A549 (cell line): ENCODE data around the gene LRRC3. TPM values are rescaled to one million over a fixed set of nuclear protein-coding genes. Genes with fewer than 3 reads are reported as not detected.

Experiments used
- ATAC-seq, 2 experiments: fragments of 200-7000 bp in 1 of 2; fragments of >200 bp in 1 of 2; cut with Nextera tagmentation in 1 of 2; cut with Tn5 transposase in 1 of 2; 3 replicates each; pipeline versions ENCODE4 v1.8.0 to v1.9.1; 2018 to 2020; ENCODE audit warnings: mild to moderate bottlenecking in 1 of 2, moderate library complexity in 1 of 2
- CTCF ChIA-PET: fragments of 300-600 bp; sonication (Branson Sonifier 250); formaldehyde crosslinking; extraction: SDS; loops from one replicate; lab custom pipeline; 2021; ENCODE audit warnings: antibody characterized with exemption, inconsistent platforms; lab: Yijun Ruan, JAX
- POLR2A ChIA-PET: fragments of 350-600 bp; formaldehyde crosslinking; extraction: SDS; loops from one replicate; lab custom pipeline; 2021; ENCODE audit warnings: antibody characterized with exemption, inconsistent platforms; lab: Yijun Ruan, JAX
- DNase-seq, 2 experiments: peaks; one replicate each; pipeline versions ENCODE4 v3.0.0 to v3.0.0-alpha.2; 2011 to 2016; ENCODE audit warnings: low read depth in 1 of 2, low spot score in 1 of 2
- FAIRE-seq: peaks from 2 replicates; lab custom pipeline; 2011; peaks lifted over from hg19 to GRCh38; lab: Jason Lieb, UNC
- H3K27ac ChIP-seq, 2 experiments: fragments of >200 bp; sonication (Bioruptor Twin); formaldehyde crosslinking; 3 replicates each; pipeline ENCODE4 v1.5.1; 2016 to 2017
- H3K4me1 ChIP-seq: fragments of >200 bp; sonication (Bioruptor Twin); formaldehyde crosslinking; 3 replicates; pipeline ENCODE4 v1.6.1; 2016
- H3K4me2 ChIP-seq: fragments of >200 bp; sonication (Bioruptor Twin); formaldehyde crosslinking; 3 replicates; pipeline ENCODE4 v1.6.1; 2016
- H3K4me3 ChIP-seq: fragments of >200 bp; sonication (Bioruptor Twin); formaldehyde crosslinking; 3 replicates; pipeline ENCODE4 v1.5.1; 2016
- H3K9me3 ChIP-seq: fragments of >200 bp; sonication (Bioruptor Twin); formaldehyde crosslinking; 3 replicates; pipeline ENCODE4 v1.6.1; 2016
- ATOH8 ChIP-seq: fragments of 250-450 bp; sonication (Bioruptor Pico); IDR thresholded peaks from 2 replicates; pipeline ENCODE4 v1.5.0; 2020; ENCODE audit warnings: low read depth, mild to moderate bottlenecking, moderate library complexity
- BHLHE40 ChIP-seq: IDR thresholded peaks from 2 replicates; pipeline ENCODE4 v1.6.1; 2012; ENCODE audit warnings: low read depth, low read length, inconsistent platforms
- CEBPB ChIP-seq, 2 experiments: fragments of >200 bp in 1 of 2; sonication (Bioruptor Twin) in 1 of 2; formaldehyde crosslinking in 1 of 2; IDR thresholded peaks; 2 replicates each; pipeline ENCODE4 v1.6.1; 2012 to 2016
- EHMT2 ChIP-seq: fragments of 200-600 bp; sonication (generic); IDR thresholded peaks from 2 replicates; pipeline ENCODE4 v1.6.1; 2016; ENCODE audit warnings: antibody characterized with exemption, low read depth, mild to moderate bottlenecking, moderate library complexity
- EP300 ChIP-seq, 2 experiments: fragments of >200 bp; sonication (Bioruptor Twin); formaldehyde crosslinking; IDR thresholded peaks; 2 replicates in 1 of 2; 3 replicates in 1 of 2; pipeline ENCODE4 v1.6.1; 2016 to 2017
- GATA3 ChIP-seq: IDR thresholded peaks from 2 replicates; pipeline ENCODE4 v1.6.1; 2012; ENCODE audit warnings: borderline replicate concordance
- HDAC2 ChIP-seq: fragments of 200-600 bp; sonication (generic); IDR thresholded peaks from 2 replicates; pipeline ENCODE4 v1.6.1; 2016
- HEYL ChIP-seq: fragments of 250-450 bp; sonication (Bioruptor Pico); IDR thresholded peaks from 2 replicates; pipeline ENCODE4 v1.8.0; 2021; ENCODE audit warnings: mild to moderate bottlenecking, moderate library complexity
- HMGXB4 ChIP-seq: fragments of 250-450 bp; sonication (Bioruptor Pico); IDR thresholded peaks from 2 replicates; pipeline ENCODE4 v1.5.0; 2021; ENCODE audit warnings: mild to moderate bottlenecking, moderate library complexity, borderline replicate concordance
- HOXB5 ChIP-seq: fragments of 250-450 bp; sonication (Bioruptor Pico); IDR thresholded peaks from 2 replicates; pipeline ENCODE4 v1.5.0; 2020; ENCODE audit warnings: mild to moderate bottlenecking, moderate library complexity
- JUN ChIP-seq, 2 experiments: fragments of >200 bp; sonication (Bioruptor Twin); formaldehyde crosslinking; IDR thresholded peaks; 2 replicates in 1 of 2; 3 replicates in 1 of 2; pipeline ENCODE4 v1.6.1; 2016 to 2017
- KDM1A ChIP-seq: fragments of 200-600 bp; sonication (generic); IDR thresholded peaks from 2 replicates; pipeline ENCODE4 v1.6.1; 2016; ENCODE audit warnings: low read depth, mild to moderate bottlenecking
- MAFK ChIP-seq: fragments of 450-650 bp; IDR thresholded peaks from 2 replicates; pipeline ENCODE4 v1.6.1; 2014; ENCODE audit not compliant: partially characterized antibody
- MAZ ChIP-seq: fragments of 150-350 bp; IDR thresholded peaks from 2 replicates; pipeline ENCODE4 v1.6.1; 2014; ENCODE audit warnings: antibody characterized with exemption, low read depth, low read length, borderline replicate concordance
- NFE2L2 ChIP-seq: fragments of 150-350 bp; conservative IDR thresholded peaks from 2 replicates; pipeline ENCODE4 v1.6.1; 2014; ENCODE audit warnings: low read length
- NR3C1 ChIP-seq: fragments of >200 bp; sonication (Bioruptor Twin); formaldehyde crosslinking; IDR thresholded peaks from 3 replicates; pipeline ENCODE4 v1.6.1; 2017
- PBX3 ChIP-seq: IDR thresholded peaks from 2 replicates; pipeline ENCODE4 v1.6.1; 2012
- POLR2AphosphoS2 ChIP-seq: conservative IDR thresholded peaks from 2 replicates; pipeline ENCODE4 v1.6.1; 2012; ENCODE audit warnings: low read length, improper control_type of control experiment, inconsistent platforms
- RCOR1 ChIP-seq: fragments of 150-350 bp; IDR thresholded peaks from 2 replicates; pipeline ENCODE4 v1.6.1; 2014; ENCODE audit warnings: antibody characterized with exemption, low read length, low read depth
- RFX5 ChIP-seq: fragments of 450-650 bp; IDR thresholded peaks from 2 replicates; pipeline ENCODE4 v1.7.1; 2014; ENCODE audit warnings: antibody characterized with exemption, mild to moderate bottlenecking, moderate library complexity
- SMC3 ChIP-seq: fragments of >200 bp; sonication (Bioruptor Twin); formaldehyde crosslinking; IDR thresholded peaks from 3 replicates; pipeline ENCODE4 v1.6.1; 2018; ENCODE audit warnings: inconsistent platforms
- SREBF2 ChIP-seq: fragments of 450-650 bp; IDR thresholded peaks from 2 replicates; pipeline ENCODE4 v1.6.1; 2014; ENCODE audit warnings: mild to moderate bottlenecking, moderate library complexity
- TFCP2L1 ChIP-seq: fragments of 250-450 bp; sonication (Bioruptor Pico); IDR thresholded peaks from 2 replicates; pipeline ENCODE4 v1.5.0; 2021; ENCODE audit warnings: mild to moderate bottlenecking
- USF2 ChIP-seq: fragments of 450-650 bp; IDR thresholded peaks from 2 replicates; pipeline ENCODE4 v1.6.1; 2014; ENCODE audit warnings: antibody characterized with exemption
- ZFP36 ChIP-seq: fragments of 450-650 bp; IDR thresholded peaks from 2 replicates; pipeline ENCODE4 v1.6.1; 2014; ENCODE audit warnings: borderline replicate concordance; ENCODE audit not compliant: partially characterized antibody
- WGBS: methylation state at CpG from one replicate; pipeline ENCODE4 v1.1.6; 2017; ENCODE audit errors: missing lambda C conversion rate; 5-methylcytosine and 5-hydroxymethylcytosine counted together
- polyA plus RNA-seq, 4 experiments: library from polyadenylated mRNA; depleted of rRNA in 3 of 4; stranded (reverse); fragments of >200 nt; fragmentation: RNase III in 1 of 4; extraction: RNeasy Plus Mini Kit Qiagen cat#74134 plus additional on column Dnase treatment in 1 of 4; gene quantifications; 2 replicates in 3 of 4; 3 replicates in 1 of 4; pipeline ENCODE4 v1.2.3, GENCODE V29; 2011 to 2017

Gene LRRC3
- polyA plus RNA-seq, 2 of the 4 experiments (the other 2 are of a cell fraction): 0.59 to 1.1 TPM

- 88% methylated on average over 12 of the region's 44 CpGs for whole genome bisulfite sequencing
- no peak for DNase-seq
- ATAC-seq: no peak
- ChIA-PET POLR2A (no interaction called here), CTCF (interaction anchor here (0.7 kb wide), 1 partner anchor 8 kb away, joined by 3 read pairs; no protein-coding TSS in a partner anchor)
- H3K4me3 ChIP-seq: no peak overlapping the region
- TF ChIP-seq RCOR1 (no peak), HDAC2 (no peak), SMC3 (no peak), POLR2AphosphoS2 (no peak), RFX5 (no peak), NR3C1 (no peak), ATOH8 (CRISPR knock-in tag) (no peak), HMGXB4 (no peak), EHMT2 (no peak)
- no peaks in the 10 kb centered on the region for H3K9me3 ChIP-seq
- no peak overlapping the region for H3K4me2 ChIP-seq
- no peak for FAIRE-seq
- no peak overlapping the region for H3K27ac ChIP-seq
- H3K4me1 ChIP-seq: no peaks in the 10 kb centered on the region
These were observed 51.3 kb downstream of the LRRC3 start for GRCh38 chr21:44506279-44507255.

DNA sequence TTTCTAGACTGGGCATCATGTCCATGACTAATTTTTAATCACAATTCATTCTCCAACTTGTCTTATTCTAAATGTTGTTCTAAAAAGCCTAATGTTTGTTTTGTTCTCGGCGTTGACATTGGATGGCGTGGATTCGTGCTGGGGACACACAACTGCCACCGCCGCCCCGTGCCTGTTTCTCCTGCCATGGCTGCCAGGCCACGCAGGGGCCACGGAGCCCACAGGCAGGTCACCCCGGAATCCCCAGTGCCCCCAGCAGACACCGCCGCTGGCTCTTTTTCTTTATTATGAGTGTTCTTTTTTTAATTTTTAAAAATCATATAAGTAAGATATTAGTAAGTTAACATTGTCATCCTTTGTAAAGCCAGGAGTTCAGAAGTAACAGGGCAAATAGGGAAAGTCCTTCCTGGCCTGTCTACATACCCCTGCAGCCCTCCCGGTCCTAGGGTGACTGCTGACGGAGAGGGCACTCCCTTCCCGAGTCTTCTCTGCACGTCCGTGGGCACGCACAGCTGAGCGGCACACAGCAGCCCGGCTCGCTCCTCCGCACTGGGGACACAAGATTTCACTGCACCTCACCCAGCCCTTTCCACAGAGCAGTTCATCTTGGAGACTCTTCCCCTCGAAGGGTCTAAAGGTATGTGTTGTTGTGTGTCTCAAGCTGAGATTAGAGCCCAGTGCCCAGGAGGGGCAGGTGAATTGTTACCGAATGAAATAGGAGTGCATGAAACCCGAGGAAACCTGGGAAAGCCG is 52.5 kb downstream of the LRRC3 start:
- TF ChIP-seq CEBPB (IDR thresholded peaks at IDR 0.05) (no peak), HEYL (CRISPR knock-in tag) (no peak), USF2 (no peak), TFCP2L1 (CRISPR knock-in tag) (no peak), KDM1A (no peak), NFE2L2 (no peak), ZFP36 (no peak), NR3C1 (no peak), GATA3 (no peak), EP300 (IDR thresholded peaks at IDR 0.05) (no peak), MAFK (no peak), PBX3 (no peak), MAZ (no peak), HOXB5 (CRISPR knock-in tag) (no peak), SREBF2 (no peak), HDAC2 (no peak), BHLHE40 (no peak), JUN (IDR thresholded peaks at IDR 0.05) (no peak)
- CTCF ChIA-PET: interaction anchor here (0.8 kb wide), 1 partner anchor 271 kb away, joined by 3 read pairs; no protein-coding TSS in a partner anchor
- no peaks in the 10 kb centered on the region for H3K9me3 ChIP-seq
- FAIRE-seq (no peak), DNase-seq (no peak), ATAC-seq (no peak)
- H3K27ac ChIP-seq: no peak overlapping the region
- H3K4me2 ChIP-seq: no peak overlapping the region
- no peak overlapping the region for H3K4me3 ChIP-seq
- 76% methylated on average over 26 of the region's 26 CpGs for WGBS
- H3K4me1 ChIP-seq: no peaks in the 10 kb centered on the region
- POLR2A ChIA-PET: no interaction called here
